H7 (cell line): ENCODE data around the gene KRTAP10-11. TPM values are rescaled to one million over a fixed set of nuclear protein-coding genes. Genes with fewer than 3 reads are reported as not detected.

Source experiments
- DNase-seq: peaks from one replicate; pipeline ENCODE4 v3.0.0; 2012
- H3K27me3 ChIP-seq: 2 replicates; pipeline ENCODE4 v1.6.0; 2011; ENCODE audit warnings: mild to moderate bottlenecking, low read length; ENCODE audit not compliant: control insufficient read depth, insufficient read depth
- H3K36me3 ChIP-seq: replicated peaks from 2 replicates; pipeline ENCODE4 v1.5.1; 2011; ENCODE audit warnings: low read length; ENCODE audit not compliant: control insufficient read depth, insufficient read depth
- H3K4me3 ChIP-seq: 2 replicates; pipeline ENCODE4 v1.5.1; 2011; ENCODE audit warnings: low read depth, mild to moderate bottlenecking, control low read depth, low read length, moderate library complexity; ENCODE audit not compliant: insufficient read depth
- total RNA-seq: library from RNA; depleted of rRNA; stranded (reverse); fragments of >200 nt; shearing (Covaris generic); gene quantifications from 2 replicates; pipeline ENCODE4 v1.2.3, GENCODE V29; 2014

KRTAP10-11 gene
- total RNA-seq, 1 experiment from 2014 or later, result not detected

- H3K4me3 ChIP-seq, result no peak overlapping the region
- no peaks in the 10 kb centered on the region for H3K27me3 ChIP-seq
- H3K36me3 ChIP-seq, result no peaks in the 10 kb centered on the region
- no peak for DNase-seq
Measured at GRCh38 chr21:44611551-44611950, 34.7 kb upstream of the KRTAP10-11 start.

GRCh38 chr21:44612029-44612486, 34.2 kb upstream of the KRTAP10-11 start, which contains the start of gene KRTAP10-8:
KRTAP10-8 (plus strand) TSS chr21:44612079; CDS start chr21:44612101, 22 bp downstream.
- Histone ChIP-seq H3K4me3 (no peak within 1 kb of the TSS), H3K27me3 (no peaks in the 10 kb centered on the region)
- DNase-seq, result no peak

GRCh38 chr21:44612669-44613229, 33.5 kb upstream of the KRTAP10-11 start:
- Histone ChIP-seq H3K36me3 (no peaks in the 10 kb centered on the region), H3K27me3 (no peaks in the 10 kb centered on the region), H3K4me3 (no peak overlapping the region)
- DNase-seq, result no peak

More at GRCh38 chr21:44612029-44612486, 34.2 kb upstream of the KRTAP10-11 start, which contains the start of gene KRTAP10-8:
- H3K36me3 ChIP-seq, result no peaks in the 10 kb centered on the region

DNA sequence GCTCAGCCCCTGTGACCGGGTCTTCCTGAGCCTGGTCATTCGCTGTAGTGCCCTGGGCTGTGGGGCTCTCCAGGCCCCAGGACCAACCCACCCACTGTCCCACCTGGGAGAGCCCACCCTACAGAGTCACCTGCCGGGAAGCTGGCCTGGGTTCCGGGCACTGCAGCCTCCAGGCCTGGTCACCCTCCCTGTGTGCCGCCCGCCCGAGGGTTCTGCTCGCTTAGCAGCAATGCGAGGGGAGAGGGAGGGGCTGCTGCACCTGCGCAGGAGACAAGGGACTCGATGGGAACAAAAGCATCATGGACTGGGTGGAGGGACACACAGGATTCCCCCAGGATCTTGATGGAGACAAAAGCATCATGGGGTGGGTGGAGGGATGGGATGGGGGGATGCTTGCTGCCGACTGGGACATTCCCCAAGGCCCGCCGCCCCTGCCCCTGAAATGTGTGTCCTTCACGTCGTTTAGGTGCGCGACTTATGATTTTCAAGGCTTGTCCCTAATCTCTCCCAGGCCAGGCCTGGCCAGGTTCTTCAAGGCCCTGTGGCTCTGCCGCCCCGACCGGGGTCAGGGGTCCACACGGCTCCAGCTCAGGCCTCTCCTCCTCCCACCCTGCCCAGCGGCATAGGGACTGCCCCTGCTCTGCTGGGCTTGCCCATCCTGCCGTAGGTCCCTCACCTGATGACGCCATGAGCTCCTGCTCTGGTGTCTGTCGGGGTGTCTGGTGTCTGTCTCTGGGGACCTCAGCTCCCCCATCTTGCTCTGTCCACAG, 32.6 kb upstream of the KRTAP10-11 start:
- Histone ChIP-seq H3K36me3 (no peaks in the 10 kb centered on the region), H3K27me3 (no peaks in the 10 kb centered on the region), H3K4me3 (no peak overlapping the region)
- no peak for DNase-seq

- Histone ChIP-seq H3K4me3 (no peak overlapping the region), H3K27me3 (no peaks in the 10 kb centered on the region), H3K36me3 (no peaks in the 10 kb centered on the region)
- DNase-seq, result no peak
Measured at GRCh38 chr21:44614161-44614631, 32.0 kb upstream of the KRTAP10-11 start.

GRCh38 chr21:44614961-44615391, 31.2 kb upstream of the KRTAP10-11 start:
- DNase-seq, result no peak
- Histone ChIP-seq H3K4me3 (no peak overlapping the region), H3K27me3 (no peaks in the 10 kb centered on the region), H3K36me3 (no peaks in the 10 kb centered on the region)

DNA sequence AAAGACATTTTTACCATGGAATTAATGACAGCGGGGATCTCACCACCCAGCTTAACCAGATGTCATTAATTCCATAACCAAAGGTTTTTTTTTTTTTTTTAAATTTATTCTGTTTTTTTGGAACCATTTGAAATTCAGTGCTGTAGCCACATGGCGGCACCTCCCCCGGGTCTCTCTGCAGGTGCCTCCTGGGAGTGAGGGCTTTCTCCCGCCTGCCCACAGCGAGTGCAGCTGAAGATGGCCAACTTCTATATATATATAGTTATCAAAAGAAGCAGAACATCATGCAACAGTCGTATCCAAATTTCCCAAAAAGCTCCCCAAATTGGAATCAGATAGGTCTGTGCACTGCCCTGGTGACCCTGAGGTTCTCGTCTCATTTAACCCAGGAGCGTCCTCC, 30.7 kb upstream of the KRTAP10-11 start:
- DNase-seq, result peak; percentile 46
- H3K36me3 ChIP-seq, result no peaks in the 10 kb centered on the region
- H3K4me3 ChIP-seq, result no peak overlapping the region
- no peaks in the 10 kb centered on the region for H3K27me3 ChIP-seq

- peak; percentile 42 for DNase-seq
- no peaks in the 10 kb centered on the region for H3K27me3 ChIP-seq
- no peaks in the 10 kb centered on the region for H3K36me3 ChIP-seq
- no peak overlapping the region for H3K4me3 ChIP-seq
Measured at GRCh38 chr21:44615911-44616590, 30.2 kb upstream of the KRTAP10-11 start.

DNA sequence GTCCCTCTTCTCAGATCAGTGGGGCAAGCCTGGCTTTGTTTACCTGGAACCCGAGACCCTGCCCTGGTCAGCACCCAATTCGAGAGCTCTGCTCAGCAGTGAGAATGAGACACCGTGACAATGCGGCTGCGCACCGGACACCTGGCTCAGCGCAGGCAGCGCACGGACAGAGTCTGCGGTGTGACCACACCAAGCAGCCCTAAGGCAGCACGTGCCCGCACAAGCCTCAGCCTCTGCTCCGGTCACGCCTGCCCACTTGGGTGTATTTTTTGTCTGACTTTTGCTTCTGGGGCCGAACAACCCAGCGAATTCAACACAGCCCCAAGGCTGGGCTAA, 29.7 kb upstream of the KRTAP10-11 start:
- no peak overlapping the region for H3K4me3 ChIP-seq
- H3K36me3 ChIP-seq, result no peaks in the 10 kb centered on the region
- H3K27me3 ChIP-seq, result no peaks in the 10 kb centered on the region
- DNase-seq, result no peak

GRCh38 chr21:44617071-44617501, 29.1 kb upstream of the KRTAP10-11 start:
- no peak overlapping the region for H3K4me3 ChIP-seq
- H3K27me3 ChIP-seq, result no peaks in the 10 kb centered on the region
- no peaks in the 10 kb centered on the region for H3K36me3 ChIP-seq
- peak; percentile 63 for DNase-seq

GRCh38 chr21:44618504-44618903, 27.7 kb upstream of the KRTAP10-11 start:
- DNase-seq, result peak; percentile 74
- no peak overlapping the region for H3K4me3 ChIP-seq
- no peaks in the 10 kb centered on the region for H3K27me3 ChIP-seq
- no peaks in the 10 kb centered on the region for H3K36me3 ChIP-seq

DNA sequence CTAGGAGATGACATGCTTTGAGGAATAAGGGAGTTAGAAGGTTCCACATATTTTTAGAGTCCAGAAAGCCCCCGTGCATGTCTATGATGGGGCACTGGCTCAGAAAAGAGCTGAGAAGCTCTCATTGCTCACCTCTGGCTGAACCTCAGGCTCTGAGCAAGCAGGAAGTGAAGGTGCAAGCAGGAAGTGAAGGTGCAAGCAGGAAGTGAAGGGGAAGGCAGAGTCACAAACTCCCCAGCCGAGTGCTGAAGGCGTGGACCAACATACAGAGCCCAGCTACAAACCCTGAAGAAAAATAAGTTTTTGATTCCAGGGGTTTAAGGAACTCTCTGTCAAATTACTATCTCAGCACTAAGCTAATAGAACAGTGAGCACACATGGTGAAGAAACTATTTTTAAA, 27.3 kb upstream of the KRTAP10-11 start:
- no peak for DNase-seq
- Histone ChIP-seq H3K4me3 (no peak overlapping the region), H3K36me3 (no peaks in the 10 kb centered on the region), H3K27me3 (no peaks in the 10 kb centered on the region)

DNA sequence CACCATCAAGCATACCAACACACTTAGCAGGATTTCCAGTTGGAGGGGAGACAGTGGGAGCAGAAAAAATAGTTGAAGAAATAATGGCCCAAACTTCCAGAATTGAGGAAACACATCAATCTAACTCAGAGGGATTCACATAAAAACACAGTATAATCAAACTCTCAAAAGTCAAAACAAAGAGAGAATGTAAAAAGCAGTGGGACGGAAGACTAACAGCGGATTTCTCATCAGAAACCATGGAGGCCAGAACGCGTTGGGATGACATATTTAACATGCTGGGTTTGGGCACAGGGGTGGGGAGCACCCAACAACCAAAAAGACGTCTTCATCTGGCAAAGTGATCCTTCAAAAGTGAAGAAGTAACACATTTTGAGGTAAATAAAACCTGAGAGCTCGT, 26.3 kb upstream of the KRTAP10-11 start:
- DNase-seq, result no peak
- H3K27me3 ChIP-seq, result no peaks in the 10 kb centered on the region
- H3K36me3 ChIP-seq, result no peaks in the 10 kb centered on the region
- no peak overlapping the region for H3K4me3 ChIP-seq

DNA sequence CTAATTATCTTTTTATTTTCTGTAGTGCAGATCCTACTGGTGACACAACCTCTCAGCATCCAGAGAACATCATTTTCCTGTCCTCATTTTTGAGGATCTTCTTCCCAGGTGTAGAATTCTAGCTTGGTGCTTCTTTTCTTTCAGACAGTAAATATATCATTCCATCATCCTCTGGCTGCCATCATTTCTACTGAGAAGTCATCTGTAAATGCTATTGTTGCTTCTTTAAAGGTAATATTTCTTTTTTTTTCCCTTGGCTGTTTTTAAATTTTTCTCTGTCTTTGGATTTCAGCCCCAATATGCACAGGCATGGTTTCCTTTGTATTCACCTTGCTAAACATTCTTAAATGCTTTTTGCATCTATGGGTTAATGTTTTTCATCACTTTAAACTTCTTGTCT, 22.6 kb upstream of the KRTAP10-11 start:
- H3K36me3 ChIP-seq, result no peaks in the 10 kb centered on the region
- DNase-seq, result no peak
- no peaks in the 10 kb centered on the region for H3K27me3 ChIP-seq
- no peak overlapping the region for H3K4me3 ChIP-seq

GRCh38 chr21:44625756-44626155, 20.5 kb upstream of the KRTAP10-11 start:
- no peaks in the 10 kb centered on the region for H3K27me3 ChIP-seq
- no peak overlapping the region for H3K4me3 ChIP-seq
- no peak for DNase-seq
- no peaks in the 10 kb centered on the region for H3K36me3 ChIP-seq
